Transverse colon (tissue), 4 donors: Measurements from ENCODE around the gene ALKBH4. TPM values are rescaled to one million over a fixed set of nuclear protein-coding genes. Genes with fewer than 3 reads are reported as not detected.
A peak's percentile ranks its signal among the peaks of the same experiment; 100 is the strongest.
"Not testable (repeated sequence)": the region's sequence is repeated elsewhere in the genome, so short reads cannot be mapped to it uniquely, and the experiment has no call there.

Experiments
- DNase-seq: peaks from one replicate; pipeline ENCODE4 v3.0.0-alpha.2; 2019
- H3K27ac ChIP-seq, 4 donors: fragments of 200-600 bp; sonication (generic); 2 replicates each; pipeline ENCODE4 v1.5.1; 2016 to 2018; ENCODE audit warnings: inconsistent platforms in 4 of 4
- H3K27me3 ChIP-seq: fragments of 200-600 bp; sonication (generic); 2 replicates; pipeline ENCODE4 v1.5.1; 2017; ENCODE audit warnings: inconsistent platforms
- H3K36me3 ChIP-seq, 4 donors: fragments of 200-600 bp; sonication (generic); 2 replicates each; pipeline ENCODE4 v1.5.1; 2017 to 2019; ENCODE audit warnings: inconsistent platforms in 4 of 4
- H3K4me1 ChIP-seq, 4 donors: fragments of 200-600 bp; sonication (generic); 2 replicates each; pipeline ENCODE4 v1.5.1; 2017 to 2020; ENCODE audit warnings: inconsistent platforms in 4 of 4
- H3K4me3 ChIP-seq, 4 donors: fragments of 200-600 bp; sonication (generic); 1 replicate in 1 of 4; 2 replicates in 3 of 4; pipeline versions ENCODE4 v1.5.1 to v1.6.1; 2017 to 2019; ENCODE audit warnings: inconsistent platforms in 4 of 4
- H3K9me3 ChIP-seq, 2 donors: fragments of 200-600 bp; sonication (generic); 2 replicates each; pipeline ENCODE4 v1.5.1; 2017 to 2019; ENCODE audit warnings: inconsistent platforms in 2 of 2
- CTCF ChIP-seq, 5 experiments: fragments of 200-600 bp in 3 of 5; fragments of 450-650 bp in 2 of 5; sonication (generic) in 3 of 5; IDR thresholded peaks; 1 replicate in 2 of 5; 2 replicates in 3 of 5; pipeline ENCODE4 v1.5.1; 2016 to 2017; ENCODE audit warnings: antibody characterized with exemption in 5 of 5, inconsistent platforms in 3 of 5, mild to moderate bottlenecking in 2 of 5, moderate library complexity in 1 of 5
- POLR2A ChIP-seq: fragments of 450-650 bp; IDR thresholded peaks from one replicate; pipeline ENCODE4 v1.6.1; 2016; ENCODE audit warnings: antibody characterized with exemption, mild to moderate bottlenecking, moderate library complexity
- POLR2AphosphoS5 ChIP-seq, 3 donors: sonication (generic); formaldehyde crosslinking; IDR thresholded peaks; one replicate each; pipeline ENCODE4 v1.6.1; 2016; ENCODE audit warnings: antibody characterized with exemption in 3 of 3
- WGBS, 2 donors: methylation state at CpG; one replicate each; pipeline ENCODE4 v1.1.5; 2018; ENCODE audit warnings: low coverage in 1 of 2; 5-methylcytosine and 5-hydroxymethylcytosine counted together
- in situ Hi-C, 4 donors: fragments of 200-750 bp; cut with MboI; loops; one replicate each; pipeline versions ENCODE4 v1.15.0 to v1.15.1; 2017; ENCODE audit warnings: low sequenced_read_pairs in 3 of 4, low pct_ligation_motif_present in 1 of 4, low pct_unique_long_range_greater_than_20kb in 1 of 4
- intact Hi-C: fragments of 100-400 bp; cut with DNase I; formaldehyde crosslinking; loops from one replicate; pipeline ENCODE4 v1.15.1; 2023; ENCODE audit warnings: low total_unique reads
- total RNA-seq, 4 donors: library from RNA; depleted of rRNA; stranded (reverse); fragments of >200 nt; gene quantifications; one replicate each; pipeline ENCODE4 v1.1.0, GENCODE V29; 2016

ALKBH4 gene
- total RNA-seq, 4 donors from 2014 or later, result 1.8 to 21.3 (median 14.0) TPM

- H3K9me3 ChIP-seq, H3K27ac ChIP-seq, in situ Hi-C loops, H3K4me3 ChIP-seq, H3K4me1 ChIP-seq, intact Hi-C loops, H3K36me3 ChIP-seq, H3K27me3 ChIP-seq: not testable (repeated sequence)
- peak; percentile 70 for DNase-seq
- 4% methylated on average over 8 of the region's 11 CpGs; no CpG with 5 or more reads in 1 of the 2 donors for WGBS, 2 donors
- TF ChIP-seq CTCF (IDR thresholded peaks at IDR 0.05), result peak in 4 of 5 experiments; percentile 32 to 65 (median 48)
These were observed 15.4 kb upstream of the ALKBH4 start for GRCh38 chr7:102479982-102480637.

GRCh38 chr7:102479209-102479584, 14.5 kb upstream of the ALKBH4 start:
- H3K27me3 ChIP-seq, H3K4me3 ChIP-seq, DNase-seq, intact Hi-C loops, H3K9me3 ChIP-seq, H3K36me3 ChIP-seq, H3K4me1 ChIP-seq, in situ Hi-C loops: not testable (repeated sequence)
- peak overlapping the region in 2 of 4 donors; percentile 63 to 65 for H3K27ac ChIP-seq
- WGBS, 2 donors, result 12% methylated on average over 6 of the region's 10 CpGs; no CpG with 5 or more reads in 1 of the 2 donors

GRCh38 chr7:102478314-102479208, 13.9 kb upstream of the ALKBH4 start, which contains the start of gene POLR2J:
POLR2J (minus strand) TSS chr7:102478922; CDS start chr7:102478860, 62 bp downstream.
- TF ChIP-seq POLR2A (peak; percentile 54), CTCF (IDR thresholded peaks at IDR 0.05) (peak in 4 of 5 experiments; percentile 29 to 60 (median 48)), POLR2AphosphoS5 (IDR thresholded peaks at IDR 0.05) (peak; percentile 16 to 62 (median 49))
- peak within 1 kb of the TSS; percentile 63 to 77 (median 70) for H3K27ac ChIP-seq
- H3K36me3 ChIP-seq, intact Hi-C loops, H3K9me3 ChIP-seq, in situ Hi-C loops, H3K27me3 ChIP-seq, H3K4me1 ChIP-seq: not testable (repeated sequence)
- peak within 1 kb of the TSS in 3 of 4 donors; percentile 29 to 76 (median 49) for H3K4me3 ChIP-seq
- WGBS, 2 donors, result 2% methylated on average over 21 of the region's 72 CpGs; no CpG with 5 or more reads in 1 of the 2 donors
- DNase-seq, result peak; percentile 94

GRCh38 chr7:102474736-102475435, 10.2 kb upstream of the ALKBH4 start:
- intact Hi-C loops, H3K36me3 ChIP-seq, H3K4me3 ChIP-seq, in situ Hi-C loops, DNase-seq, H3K9me3 ChIP-seq, H3K27me3 ChIP-seq, H3K27ac ChIP-seq: not testable (repeated sequence)
- peaks cover 0 to 10% (median 7%) of the 10 kb centered on the region in 4 donors for H3K4me1 ChIP-seq
- 100% methylated on average over 6 of the region's 19 CpGs; no CpG with 5 or more reads in 1 of the 2 donors for WGBS, 2 donors

- WGBS, 2 donors, result 87% methylated on average over 6 of the region's 14 CpGs; no CpG with 5 or more reads in 1 of the 2 donors
- H3K27ac ChIP-seq, intact Hi-C loops, H3K27me3 ChIP-seq, DNase-seq, H3K4me3 ChIP-seq, H3K36me3 ChIP-seq, H3K9me3 ChIP-seq, in situ Hi-C loops: not testable (repeated sequence)
- peaks cover 0 to 13% (median 10%) of the 10 kb centered on the region in 4 donors for H3K4me1 ChIP-seq
These were observed 9.5 kb upstream of the ALKBH4 start for GRCh38 chr7:102474116-102474515.
